Measurements from ENCODE around the gene C16orf87.

The C16orf87 gene

GRCh38 chr16:46756772-46757171 lies 74.2 kb downstream of the C16orf87 start:
- DNase-seq (ENCODE audit: low spot score), result no peak

GRCh38 chr16:46753015-46753414 lies 78.0 kb downstream of the C16orf87 start:
- no peak for DNase-seq (ENCODE audit: low spot score)

GRCh38 chr16:46751381-46751780 lies 79.6 kb downstream of the C16orf87 start:
- DNase-seq (ENCODE audit: low spot score), result no peak

DNA sequence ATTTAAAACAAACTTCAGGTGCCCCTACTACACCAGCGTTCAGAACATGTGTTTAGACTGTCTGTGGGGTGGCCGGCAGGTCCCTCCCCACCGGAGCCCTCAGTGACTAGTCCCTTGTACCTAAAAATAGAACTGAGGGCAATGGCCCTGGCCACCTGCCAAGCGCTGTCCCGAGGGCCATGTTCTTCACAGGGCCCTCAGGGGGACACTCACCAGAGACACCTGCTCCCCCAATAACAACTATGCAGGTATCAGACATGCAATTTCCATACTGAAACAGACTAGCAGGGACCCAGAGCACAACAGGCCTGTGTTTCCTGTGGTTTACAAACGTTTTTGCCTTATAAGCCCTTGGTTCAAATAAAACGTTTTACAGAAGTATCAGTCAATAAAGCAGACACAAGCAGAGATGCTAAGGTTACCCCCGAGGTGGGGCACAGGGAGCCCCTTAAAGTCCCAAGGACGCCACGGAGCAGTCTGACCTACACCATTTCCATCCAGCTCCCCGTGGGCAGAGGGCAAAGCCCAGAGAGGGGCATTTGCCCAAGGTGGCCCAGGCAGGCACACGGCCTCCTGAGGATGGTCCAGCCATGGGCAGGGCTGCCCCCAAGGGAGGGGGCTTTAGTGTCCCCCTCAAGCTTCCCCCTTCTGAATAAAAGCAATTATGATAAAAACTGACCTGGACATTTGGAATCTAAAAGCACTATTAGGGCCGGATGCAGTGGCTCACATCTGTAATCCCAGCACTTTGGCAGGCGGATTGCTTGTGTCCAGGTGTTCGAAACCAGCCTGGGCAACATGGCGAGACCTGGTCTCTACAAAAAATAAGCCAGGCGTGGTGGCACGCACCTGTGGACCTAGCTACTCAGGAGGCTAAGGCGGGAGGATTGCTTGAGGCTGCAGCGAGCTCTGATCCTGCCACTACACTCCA lies 81.9 kb downstream of the C16orf87 start:
- no peak for DNase-seq (ENCODE audit: low spot score)

GRCh38 chr16:46747777-46748651 lies 83.0 kb downstream of the C16orf87 start, which contains the start of gene MYLK3:
TSS of gene MYLK3 (minus strand) at chr16:46748344. CDS start at chr16:46748193, 151 bp downstream.
- DNase-seq (ENCODE audit: low spot score), result no peak

GRCh38 chr16:46746821-46747776 lies 83.9 kb downstream of the C16orf87 start:
- DNase-seq (ENCODE audit: low spot score), result no peak

All from hematopoietic multipotent progenitor cell treated with erythropoietin and hydrocortisone succinate and interleukin-3 and kit ligand, for 17 days (in vitro differentiated cells).